ENCODE results near the gene GNAS-AS1.
A peak's percentile ranks its signal among the peaks of the same experiment; 100 is the strongest.

GNAS-AS1 gene

GRCh38 chr20:58865843-58866242, 15.1 kb upstream of the GNAS-AS1 start:
- in situ Hi-C loops (cut with MboI; ENCODE audit: low sequenced_read_pairs, unreplicated experiment) = loop anchor here (5.0 kb wide), 1 partner anchor 361 kb away; no protein-coding TSS in a partner anchor
- DNase-seq (ENCODE audit: low spot score) = no peak
- TF ChIP-seq CTCF (IDR thresholded peaks at IDR 0.05; ENCODE audit: borderline replicate concordance, control extremely low read depth, extremely low read depth, insufficient read depth, missing control alignments) = no peak

GRCh38 chr20:58864346-58864745, 13.6 kb upstream of the GNAS-AS1 start:
- peak; percentile 48 for TF ChIP-seq CTCF (IDR thresholded peaks at IDR 0.05; ENCODE audit: borderline replicate concordance, control extremely low read depth, extremely low read depth, insufficient read depth, missing control alignments)
- in situ Hi-C loops (cut with MboI; ENCODE audit: low sequenced_read_pairs, unreplicated experiment) = no loop called here
- DNase-seq (ENCODE audit: low spot score) = peak; percentile 49

GRCh38 chr20:58863044-58863790, 12.5 kb upstream of the GNAS-AS1 start:
- in situ Hi-C loops (cut with MboI; ENCODE audit: low sequenced_read_pairs, unreplicated experiment) = no loop called here
- DNase-seq (ENCODE audit: low spot score) = no peak
- TF ChIP-seq CTCF (IDR thresholded peaks at IDR 0.05; ENCODE audit: borderline replicate concordance, control extremely low read depth, extremely low read depth, insufficient read depth, missing control alignments) = no peak

- in situ Hi-C loops (cut with MboI; ENCODE audit: low sequenced_read_pairs, unreplicated experiment) = no loop called here
- no peak for DNase-seq (ENCODE audit: low spot score)
- no peak for TF ChIP-seq CTCF (IDR thresholded peaks at IDR 0.05; ENCODE audit: borderline replicate concordance, control extremely low read depth, extremely low read depth, insufficient read depth, missing control alignments)
Measured at GRCh38 chr20:58855506-58856389, 5.0 kb upstream of the GNAS-AS1 start.

- DNase-seq (ENCODE audit: low spot score) = no peak
- in situ Hi-C loops (cut with MboI; ENCODE audit: low sequenced_read_pairs, unreplicated experiment) = no loop called here
- no peak for TF ChIP-seq CTCF (IDR thresholded peaks at IDR 0.05; ENCODE audit: borderline replicate concordance, control extremely low read depth, extremely low read depth, insufficient read depth, missing control alignments)
Measured at GRCh38 chr20:58854638-58855471, 4.2 kb upstream of the GNAS-AS1 start.
